ENCODE data around the gene UTP18.

UTP18 gene

GRCh38 chr17:51335883-51336822 is 75.8 kb downstream of the UTP18 start:
- DNase-seq: no peak

GRCh38 chr17:51341457-51341856 is 81.1 kb downstream of the UTP18 start:
- no peak for DNase-seq

- DNase-seq: no peak
These were observed 81.9 kb downstream of the UTP18 start for GRCh38 chr17:51342257-51342656.

- no peak for DNase-seq
These were observed 84.2 kb downstream of the UTP18 start for GRCh38 chr17:51344532-51344931.

GRCh38 chr17:51346218-51346982 is 86.1 kb downstream of the UTP18 start:
- DNase-seq: no peak

All from CD4-positive, alpha-beta T cell treated with Interleukin-17A for 1 hour (primary cell).